Measurements from ENCODE around the gene BCL11A. TPM values are rescaled to one million over a fixed set of nuclear protein-coding genes. Genes with fewer than 3 reads are reported as not detected.

BCL11A gene
- total RNA-seq, 1 experiment from 2014 or later, result 0.33 TPM

GRCh38 chr2:60515721-60516226 lies 37.7 kb downstream of the BCL11A start:
- peaks cover 11% of the 10 kb centered on the region for H3K27me3 ChIP-seq (ENCODE audit: control insufficient read depth, insufficient read depth, low read length)
- H3K4me3 ChIP-seq (ENCODE audit: low read depth in 2 of 2, low read length in 2 of 2), result no peak overlapping the region
- no TSS peak for BruUV-seq (replicated peaks)
- no peaks in the 10 kb centered on the region for H3K9me3 ChIP-seq (ENCODE audit: control insufficient read depth, insufficient read depth, low read depth, low read length)
- no peak for ATAC-seq
- no peaks in the 10 kb centered on the region for H3K4me1 ChIP-seq (ENCODE audit: control insufficient read depth, insufficient read depth, low read length)
- no peaks in the 10 kb centered on the region for H3K36me3 ChIP-seq (ENCODE audit: control insufficient read depth, insufficient read depth, low read length)
- no peak overlapping the region for H3K27ac ChIP-seq (ENCODE audit: low read length)
- no peak for DNase-seq (ENCODE audit: low read depth, low spot score)
- no peak for TF ChIP-seq SIN3A (IDR thresholded peaks at IDR 0.05; ENCODE audit: borderline replicate concordance, insufficient read depth, low read depth, low read length)
- no peak for TF ChIP-seq TCF7L2 (IDR thresholded peaks at IDR 0.05; ENCODE audit: low read depth, low read length)
- TF ChIP-seq REST (IDR thresholded peaks at IDR 0.05; ENCODE audit: insufficient read depth in 1 of 2, low read depth in 2 of 2, low read length in 1 of 2), result no peak
- no peak for TF ChIP-seq POLR2AphosphoS5 (IDR thresholded peaks at IDR 0.05; ENCODE audit: low read depth, low read length)
- no peak for TF ChIP-seq CTCF (IDR thresholded peaks at IDR 0.05)
- ChIA-PET POLR2A (no interaction called here), CTCF (no interaction called here)
- intact Hi-C loops (cut with micrococcal nuclease; ENCODE audit: unreplicated experiment) (no loop called here), in situ Hi-C loops (cut with HindIII; ENCODE audit: low pct_unique_long_range_greater_than_20kb, low sequenced_read_pairs) (no loop called here)

- Histone ChIP-seq H3K27me3 (ENCODE audit: control insufficient read depth, insufficient read depth, low read length) (peaks cover 6% of the 10 kb centered on the region), H3K9me3 (ENCODE audit: control insufficient read depth, insufficient read depth, low read depth, low read length) (no peaks in the 10 kb centered on the region), H3K4me1 (ENCODE audit: control insufficient read depth, insufficient read depth, low read length) (no peaks in the 10 kb centered on the region), H3K4me3 (ENCODE audit: low read depth in 2 of 2, low read length in 2 of 2) (no peak overlapping the region), H3K27ac (ENCODE audit: low read length) (no peak overlapping the region), H3K36me3 (ENCODE audit: control insufficient read depth, insufficient read depth, low read length) (no peaks in the 10 kb centered on the region)
- ChIA-PET CTCF (no interaction called here), POLR2A (no interaction called here)
- in situ Hi-C loops (cut with HindIII; ENCODE audit: low pct_unique_long_range_greater_than_20kb, low sequenced_read_pairs), result no loop called here
- TF ChIP-seq CTCF (IDR thresholded peaks at IDR 0.05) (no peak), SIN3A (IDR thresholded peaks at IDR 0.05; ENCODE audit: borderline replicate concordance, insufficient read depth, low read depth, low read length) (no peak)
- intact Hi-C loops (cut with micrococcal nuclease; ENCODE audit: unreplicated experiment), result no loop called here
- BruUV-seq (replicated peaks), result no TSS peak
- DNase-seq (ENCODE audit: low read depth, low spot score) (no peak), ATAC-seq (no peak)
These were observed 39.5 kb downstream of the BCL11A start for GRCh38 chr2:60513996-60514395.
